LNCaP clone FGC (cell line): ENCODE measurements around the gene ZSWIM8.

Experiments used
- DNase-seq: peaks from one replicate; pipeline ENCODE4 v3.0.0-alpha.2; 2011; ENCODE audit warnings: low read depth
- H3K4me3 ChIP-seq: 2 replicates; pipeline ENCODE4 v1.5.1; 2011; ENCODE audit warnings: mild to moderate bottlenecking, low read depth, low read length, control low read depth
- CTCF ChIP-seq: IDR thresholded peaks from 2 replicates; pipeline ENCODE4 v1.5.1; 2012; ENCODE audit warnings: mild to moderate bottlenecking; ENCODE audit not compliant: control insufficient read depth, insufficient read depth; ENCODE audit errors: extremely low read depth

ZSWIM8 gene

GRCh38 chr10:73746721-73747120 lies 38.7 kb upstream of the ZSWIM8 start:
- no peak overlapping the region for H3K4me3 ChIP-seq
- no peak for DNase-seq
- TF ChIP-seq CTCF, result no peak

GRCh38 chr10:73750819-73751218 lies 34.6 kb upstream of the ZSWIM8 start:
- TF ChIP-seq CTCF, result no peak
- H3K4me3 ChIP-seq, result no peak overlapping the region
- DNase-seq, result no peak

GRCh38 chr10:73756183-73756582 lies 29.2 kb upstream of the ZSWIM8 start:
- no peak for TF ChIP-seq CTCF
- no peak for DNase-seq
- no peak overlapping the region for H3K4me3 ChIP-seq

- H3K4me3 ChIP-seq, result no peak overlapping the region
- no peak for TF ChIP-seq CTCF
- DNase-seq, result no peak
Measured at GRCh38 chr10:73758704-73759511, 26.5 kb upstream of the ZSWIM8 start.

- DNase-seq, result no peak
- TF ChIP-seq CTCF, result no peak
- no peak overlapping the region for H3K4me3 ChIP-seq
Measured at GRCh38 chr10:73759512-73760115, 25.8 kb upstream of the ZSWIM8 start.

GRCh38 chr10:73761781-73762180 lies 23.6 kb upstream of the ZSWIM8 start:
- DNase-seq, result no peak
- H3K4me3 ChIP-seq, result no peak overlapping the region
- TF ChIP-seq CTCF, result no peak

- TF ChIP-seq CTCF, result no peak
- DNase-seq, result no peak
- H3K4me3 ChIP-seq, result no peak overlapping the region
Measured at GRCh38 chr10:73762915-73763314, 22.5 kb upstream of the ZSWIM8 start.
